Mucosa of descending colon (tissue), 3 donors: ENCODE data around the gene SH3RF3. TPM values are rescaled to one million over a fixed set of nuclear protein-coding genes. Genes with fewer than 3 reads are reported as not detected.

ENCODE experiments used
- ATAC-seq: fragments of 200-7000 bp; cut with Tn5 transposase; one replicate; pipeline ENCODE4 v1.9.1; 2020; ENCODE audit warnings: mild to moderate bottlenecking, moderate library complexity
- DNase-seq, 3 donors: peaks; one replicate each; pipeline ENCODE4 v3.0.0-alpha.2; 2020
- H3K36me3 ChIP-seq: fragments of 200-600 bp; one replicate; pipeline ENCODE4 v1.8.0; 2021; ENCODE audit warnings: low read depth, mild to moderate bottlenecking
- H3K4me1 ChIP-seq: fragments of 200-600 bp; one replicate; pipeline ENCODE4 v1.8.0; 2021; ENCODE audit warnings: low read depth, mild to moderate bottlenecking
- H3K4me3 ChIP-seq: fragments of 200-600 bp; one replicate; pipeline ENCODE4 v1.8.0; 2021; ENCODE audit warnings: mild to moderate bottlenecking
- H3K9me3 ChIP-seq: fragments of 200-600 bp; one replicate; pipeline ENCODE4 v1.8.0; 2021; ENCODE audit warnings: mild to moderate bottlenecking
- intact Hi-C, 2 donors: fragments of 100-400 bp; cut with DNase I in 1 of 2; cut with micrococcal nuclease in 1 of 2; formaldehyde crosslinking; loops; one replicate each; pipeline versions ENCODE4 v1.11.0 to v1.11.1; 2022; cut with DNase I, micrococcal nuclease
- total RNA-seq, 3 donors: library from RNA; stranded (reverse); fragmentation: NEBNext Ultra II Directional in 2 of 3; extraction: Animal tissue kit (Norgen Biotek cat#: 25700) in 2 of 3; gene quantifications; one replicate each; pipeline versions ENCODE4 v1.2.1 to v1.2.4, GENCODE V29; 2021 to 2023
- TF ChIP-seq, protein P1 (sequence below): fragments of 200-600 bp; IDR thresholded peaks from one replicate; pipeline ENCODE4 v1.8.0; 2022; ENCODE audit warnings: antibody characterized with exemption, mild to moderate bottlenecking
- donor health status: DM: no; HTN: no; CAD: no; lungs with moderate emphysema.
- donor health status: DM: no; HTN: no; CAD: no.
- donor health status: DM: no; HTN: yes; CAD: no.

The SH3RF3 gene
- total RNA-seq, 3 donors from 2014 or later = 1.9 to 3.7 (median 3.0) TPM

GRCh38 chr2:109527079-109527478 lies 398.1 kb downstream of the SH3RF3 start:
- no peaks in the 10 kb centered on the region for H3K36me3 ChIP-seq
- TF ChIP-seq, protein P1, sequence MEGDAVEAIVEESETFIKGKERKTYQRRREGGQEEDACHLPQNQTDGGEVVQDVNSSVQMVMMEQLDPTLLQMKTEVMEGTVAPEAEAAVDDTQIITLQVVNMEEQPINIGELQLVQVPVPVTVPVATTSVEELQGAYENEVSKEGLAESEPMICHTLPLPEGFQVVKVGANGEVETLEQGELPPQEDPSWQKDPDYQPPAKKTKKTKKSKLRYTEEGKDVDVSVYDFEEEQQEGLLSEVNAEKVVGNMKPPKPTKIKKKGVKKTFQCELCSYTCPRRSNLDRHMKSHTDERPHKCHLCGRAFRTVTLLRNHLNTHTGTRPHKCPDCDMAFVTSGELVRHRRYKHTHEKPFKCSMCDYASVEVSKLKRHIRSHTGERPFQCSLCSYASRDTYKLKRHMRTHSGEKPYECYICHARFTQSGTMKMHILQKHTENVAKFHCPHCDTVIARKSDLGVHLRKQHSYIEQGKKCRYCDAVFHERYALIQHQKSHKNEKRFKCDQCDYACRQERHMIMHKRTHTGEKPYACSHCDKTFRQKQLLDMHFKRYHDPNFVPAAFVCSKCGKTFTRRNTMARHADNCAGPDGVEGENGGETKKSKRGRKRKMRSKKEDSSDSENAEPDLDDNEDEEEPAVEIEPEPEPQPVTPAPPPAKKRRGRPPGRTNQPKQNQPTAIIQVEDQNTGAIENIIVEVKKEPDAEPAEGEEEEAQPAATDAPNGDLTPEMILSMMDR = no peak
- DNase-seq = no peak
- peaks cover 4% of the 10 kb centered on the region for H3K4me1 ChIP-seq
- intact Hi-C loops = no loop called here
- no peak overlapping the region for H3K4me3 ChIP-seq
- no peaks in the 10 kb centered on the region for H3K9me3 ChIP-seq
- no peak for ATAC-seq

DNA sequence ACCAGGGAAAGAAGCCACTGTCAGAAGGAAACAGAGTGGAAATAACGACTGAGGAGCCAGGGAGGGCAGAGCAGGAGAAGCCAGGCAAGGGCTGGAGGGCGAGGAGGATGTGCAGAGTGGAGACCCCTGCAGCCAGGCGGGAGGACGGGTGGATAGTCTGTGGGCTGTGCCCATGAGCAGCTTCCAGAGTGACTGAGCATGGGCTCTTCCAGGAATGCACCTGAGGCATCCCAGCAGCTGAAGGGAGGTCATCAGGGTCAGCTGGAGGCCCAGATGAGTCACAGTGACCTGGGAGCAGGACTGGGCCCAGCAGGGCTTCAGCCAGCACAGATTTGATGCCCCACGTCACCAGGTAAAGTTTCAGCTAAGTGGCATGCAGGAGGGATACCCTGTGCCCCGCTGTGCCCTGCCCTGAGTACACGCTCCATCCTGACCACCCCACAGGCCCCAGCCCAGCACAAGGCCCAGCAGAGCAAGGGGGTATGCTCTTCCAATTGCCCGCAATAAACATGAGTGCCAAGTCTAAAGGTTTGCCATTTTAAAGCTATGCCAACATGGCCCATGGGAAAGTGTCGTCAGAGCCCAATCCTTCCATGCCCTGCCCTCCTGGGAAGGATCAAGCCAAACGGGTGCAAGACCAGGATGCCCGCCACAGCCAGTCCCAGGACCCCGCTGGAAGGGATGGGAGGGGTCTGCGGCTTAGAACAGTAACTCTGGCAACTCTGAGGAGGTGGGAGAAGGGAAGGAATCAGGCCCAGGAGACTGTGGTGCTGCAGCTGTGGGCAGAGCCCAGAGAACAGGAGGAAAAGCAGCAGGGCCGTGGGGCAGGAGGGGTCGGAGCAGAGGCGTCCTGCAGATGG lies 399.1 kb downstream of the SH3RF3 start:
- no peaks in the 10 kb centered on the region for H3K9me3 ChIP-seq
- no peak for ATAC-seq
- intact Hi-C loops = no loop called here
- H3K36me3 ChIP-seq = no peaks in the 10 kb centered on the region
- H3K4me3 ChIP-seq = no peak overlapping the region
- H3K4me1 ChIP-seq = peaks cover 4% of the 10 kb centered on the region
- DNase-seq = no peak
- TF ChIP-seq, protein P1 = no peak

DNA sequence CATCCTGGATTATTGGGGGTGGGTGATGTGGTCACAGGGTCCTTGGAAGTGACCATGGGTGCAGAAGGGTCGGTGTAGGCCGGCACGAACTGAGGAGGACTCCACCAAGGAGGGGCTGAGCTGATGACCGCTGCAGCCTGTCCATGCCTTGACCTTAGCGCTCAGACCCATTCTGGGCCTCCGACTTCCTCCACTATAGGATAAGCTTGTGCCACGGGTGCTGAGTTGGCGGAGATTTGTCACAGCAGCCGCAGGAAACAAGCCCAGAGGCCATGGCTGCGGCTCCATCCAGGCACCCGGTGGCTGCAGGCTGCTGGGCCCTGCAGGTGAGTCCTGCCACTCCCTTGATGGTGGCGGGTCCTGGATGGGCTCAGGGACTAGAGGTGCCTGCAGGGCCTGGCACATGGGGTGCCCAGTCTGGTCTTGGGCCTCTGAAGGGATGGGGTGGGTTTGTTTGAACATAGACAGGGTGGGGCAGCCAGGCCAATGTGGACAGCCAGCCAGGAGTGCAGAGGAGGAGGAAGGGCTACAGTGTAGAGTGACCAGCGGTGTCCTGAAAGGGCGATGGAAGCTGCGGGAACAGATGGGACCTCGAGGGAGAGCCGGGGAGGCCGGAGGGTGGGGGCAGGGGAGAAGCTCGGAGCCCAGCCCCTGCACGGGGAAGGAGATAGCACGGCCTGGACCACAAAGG lies 400.0 kb downstream of the SH3RF3 start:
- H3K9me3 ChIP-seq = no peaks in the 10 kb centered on the region
- no peak for DNase-seq
- no peak for ATAC-seq
- H3K4me1 ChIP-seq = peaks cover 4% of the 10 kb centered on the region
- intact Hi-C loops = no loop called here
- TF ChIP-seq, protein P1 = no peak
- H3K4me3 ChIP-seq = no peak overlapping the region
- no peaks in the 10 kb centered on the region for H3K36me3 ChIP-seq

- TF ChIP-seq, protein P1 = no peak
- intact Hi-C loops = no loop called here
- no peaks in the 10 kb centered on the region for H3K36me3 ChIP-seq
- ATAC-seq = no peak
- no peak overlapping the region for H3K4me3 ChIP-seq
- no peaks in the 10 kb centered on the region for H3K9me3 ChIP-seq
- no peak for DNase-seq
- H3K4me1 ChIP-seq = peaks cover 4% of the 10 kb centered on the region
Measured at GRCh38 chr2:109529532-109530449, 400.8 kb downstream of the SH3RF3 start.

DNA sequence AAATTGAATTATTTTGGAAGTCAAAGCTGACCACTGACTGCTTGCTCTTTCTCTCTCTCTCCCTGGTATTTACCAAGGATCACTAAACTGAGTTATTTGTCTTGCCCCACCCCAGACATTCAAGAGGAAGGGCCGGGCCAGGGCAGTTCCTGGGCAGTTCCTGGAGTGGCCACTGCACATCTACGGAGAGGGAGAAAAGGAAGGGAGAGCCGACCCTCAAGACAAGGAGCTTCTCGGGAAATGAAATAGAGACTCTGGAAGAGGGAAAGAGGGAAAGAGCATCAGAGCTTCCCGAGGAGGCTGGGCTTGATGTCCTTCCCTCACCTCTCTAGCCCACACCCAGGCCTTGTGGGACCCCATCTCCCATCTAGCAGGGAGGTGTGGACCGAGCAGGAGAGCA lies 401.7 kb downstream of the SH3RF3 start:
- no peak overlapping the region for H3K4me3 ChIP-seq
- intact Hi-C loops = no loop called here
- peak in 1 of 3 donors; percentile 25 for DNase-seq
- H3K4me1 ChIP-seq = peaks cover 4% of the 10 kb centered on the region
- TF ChIP-seq, protein P1 = no peak
- no peaks in the 10 kb centered on the region for H3K36me3 ChIP-seq
- ATAC-seq = peak; percentile 67
- H3K9me3 ChIP-seq = no peaks in the 10 kb centered on the region
